Subcutaneous adipose tissue (tissue), 4 donors: ENCODE measurements around the gene DTD1. TPM values are rescaled to one million over a fixed set of nuclear protein-coding genes. Genes with fewer than 3 reads are reported as not detected.

Experiments
- total RNA-seq, 4 donors: library from RNA; depleted of rRNA; stranded (reverse); fragments of >200 nt; gene quantifications; one replicate each; pipeline ENCODE4 v1.1.0, GENCODE V29; 2016
- TF ChIP-seq, protein P1 (sequence below): fragments of 450-650 bp; IDR thresholded peaks from one replicate; pipeline ENCODE4 v1.5.1; 2016; ENCODE audit warnings: low read depth, mild to moderate bottlenecking, control low read depth, antibody characterized with exemption, moderate library complexity

Gene DTD1
- total RNA-seq, 4 donors from 2014 or later: 15.8 to 31.3 (median 28.7) TPM

DNA sequence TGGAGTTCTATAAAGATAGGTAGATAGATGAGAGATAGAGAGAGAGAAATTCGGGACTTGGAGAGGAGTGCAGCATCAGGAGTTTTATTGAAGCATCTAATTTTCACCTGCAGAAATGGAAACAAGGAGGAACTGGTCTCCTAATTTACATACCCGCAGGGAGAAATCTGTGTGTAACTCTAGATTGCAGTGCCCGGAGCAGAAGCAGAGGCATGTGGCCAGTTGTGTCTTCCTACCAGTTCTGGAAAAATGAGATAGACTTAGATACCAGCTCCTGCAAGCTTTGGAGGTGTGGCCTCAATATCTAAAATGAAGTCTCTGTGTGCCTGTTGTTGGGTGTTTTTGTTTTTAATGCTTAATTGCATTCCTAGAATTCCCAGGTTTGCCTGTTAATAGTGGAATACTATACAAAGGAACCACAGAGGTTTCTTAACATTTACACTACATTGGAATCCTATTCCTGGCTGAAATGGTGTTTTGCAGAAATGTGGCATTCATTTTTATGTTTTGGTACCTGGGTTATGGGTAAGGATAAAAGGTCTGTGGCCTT, 57.4 kb downstream of the DTD1 start:
- TF ChIP-seq, protein P1, sequence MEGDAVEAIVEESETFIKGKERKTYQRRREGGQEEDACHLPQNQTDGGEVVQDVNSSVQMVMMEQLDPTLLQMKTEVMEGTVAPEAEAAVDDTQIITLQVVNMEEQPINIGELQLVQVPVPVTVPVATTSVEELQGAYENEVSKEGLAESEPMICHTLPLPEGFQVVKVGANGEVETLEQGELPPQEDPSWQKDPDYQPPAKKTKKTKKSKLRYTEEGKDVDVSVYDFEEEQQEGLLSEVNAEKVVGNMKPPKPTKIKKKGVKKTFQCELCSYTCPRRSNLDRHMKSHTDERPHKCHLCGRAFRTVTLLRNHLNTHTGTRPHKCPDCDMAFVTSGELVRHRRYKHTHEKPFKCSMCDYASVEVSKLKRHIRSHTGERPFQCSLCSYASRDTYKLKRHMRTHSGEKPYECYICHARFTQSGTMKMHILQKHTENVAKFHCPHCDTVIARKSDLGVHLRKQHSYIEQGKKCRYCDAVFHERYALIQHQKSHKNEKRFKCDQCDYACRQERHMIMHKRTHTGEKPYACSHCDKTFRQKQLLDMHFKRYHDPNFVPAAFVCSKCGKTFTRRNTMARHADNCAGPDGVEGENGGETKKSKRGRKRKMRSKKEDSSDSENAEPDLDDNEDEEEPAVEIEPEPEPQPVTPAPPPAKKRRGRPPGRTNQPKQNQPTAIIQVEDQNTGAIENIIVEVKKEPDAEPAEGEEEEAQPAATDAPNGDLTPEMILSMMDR: no peak

DNA sequence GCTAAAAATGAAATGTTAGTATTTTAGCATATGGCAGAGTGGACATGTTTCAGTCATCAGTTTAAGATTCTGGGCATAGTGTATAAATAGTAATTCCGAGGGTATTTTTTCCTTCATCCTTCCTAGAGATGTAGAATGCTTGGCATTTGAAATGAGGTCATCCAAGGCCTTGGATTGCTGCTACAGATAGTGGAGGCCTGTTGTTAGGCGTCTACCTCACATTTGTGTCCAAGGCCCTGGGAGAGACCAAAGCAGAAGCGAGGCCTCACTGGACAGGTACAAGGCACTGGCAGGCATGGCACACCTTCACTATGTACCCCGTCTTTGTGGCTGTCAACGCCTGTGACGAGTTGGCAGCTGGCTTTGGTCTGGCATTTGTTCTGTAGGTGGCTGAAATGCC, 58.0 kb downstream of the DTD1 start:
- TF ChIP-seq, protein P1: no peak

DNA sequence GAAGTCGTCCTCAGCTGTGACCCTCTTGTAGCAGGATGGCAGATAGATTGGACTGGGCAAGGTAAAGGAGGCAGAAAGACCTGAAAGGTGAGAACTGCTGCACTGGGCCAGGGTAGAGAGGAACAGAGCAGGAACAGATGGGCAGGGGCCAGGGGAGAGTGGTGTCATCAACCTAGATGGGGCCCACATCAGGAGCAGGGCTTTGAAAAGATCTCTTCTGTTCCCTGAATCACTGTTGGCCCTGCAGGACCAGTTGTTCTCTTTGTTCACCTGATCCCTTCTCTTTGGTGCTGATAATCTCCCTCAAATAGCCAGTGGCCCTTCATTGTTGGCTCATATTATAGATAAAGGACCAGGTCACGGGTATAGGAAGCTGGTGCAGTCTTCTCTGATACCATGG, 59.9 kb downstream of the DTD1 start:
- TF ChIP-seq, protein P1: no peak

DNA sequence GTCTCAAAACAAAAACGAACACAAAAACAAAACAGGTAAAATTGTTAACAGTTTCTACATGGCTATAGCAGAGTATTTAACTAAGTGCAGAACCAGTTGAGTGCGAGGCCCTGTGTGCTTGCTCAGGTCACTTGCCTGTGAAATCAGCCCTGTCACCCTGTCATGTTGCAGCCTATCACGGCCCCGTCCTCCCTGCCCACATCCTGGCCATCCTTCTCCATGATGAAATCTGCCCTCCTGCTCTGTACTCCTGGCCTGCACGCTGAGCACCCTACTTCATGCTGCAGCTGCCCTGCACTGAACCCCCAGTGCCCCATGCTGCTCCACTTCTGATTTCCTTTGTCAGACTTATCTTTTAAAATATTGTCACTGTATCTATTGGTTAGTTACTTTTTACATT, 62.4 kb downstream of the DTD1 start:
- TF ChIP-seq, protein P1: no peak

DNA sequence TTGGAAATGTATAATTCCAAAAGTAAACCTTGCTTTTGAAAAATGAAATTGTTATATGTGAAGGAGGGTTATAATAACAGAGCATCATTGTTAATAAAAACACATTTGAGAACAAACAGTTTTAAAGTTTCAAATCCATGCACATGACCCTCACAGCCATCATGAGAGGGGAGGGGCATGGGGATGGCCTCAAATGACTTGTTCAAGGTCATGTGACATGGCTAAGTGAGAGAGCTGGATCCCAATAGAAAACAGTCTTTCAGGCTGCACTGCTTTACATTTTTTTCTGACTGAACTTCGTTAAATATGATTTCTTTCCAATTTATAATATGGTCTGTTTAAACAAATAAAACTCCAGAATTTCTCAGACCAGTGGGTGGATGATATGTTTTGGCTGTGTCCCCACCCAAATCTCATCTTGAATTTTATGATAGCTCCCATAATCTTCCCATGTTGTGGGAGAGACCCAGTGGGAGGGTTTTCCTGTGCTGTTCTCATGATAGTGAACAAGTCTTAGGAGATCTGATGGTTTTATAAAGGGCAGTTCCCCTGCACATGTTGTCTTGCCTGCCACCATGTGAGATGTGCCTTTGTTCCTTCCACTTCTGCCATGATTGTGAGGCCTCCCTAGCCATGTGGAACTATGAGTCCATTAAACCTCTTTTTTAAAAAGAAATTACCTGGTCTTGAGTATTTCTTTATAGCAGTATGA, 66.0 kb downstream of the DTD1 start:
- TF ChIP-seq, protein P1: no peak

DNA sequence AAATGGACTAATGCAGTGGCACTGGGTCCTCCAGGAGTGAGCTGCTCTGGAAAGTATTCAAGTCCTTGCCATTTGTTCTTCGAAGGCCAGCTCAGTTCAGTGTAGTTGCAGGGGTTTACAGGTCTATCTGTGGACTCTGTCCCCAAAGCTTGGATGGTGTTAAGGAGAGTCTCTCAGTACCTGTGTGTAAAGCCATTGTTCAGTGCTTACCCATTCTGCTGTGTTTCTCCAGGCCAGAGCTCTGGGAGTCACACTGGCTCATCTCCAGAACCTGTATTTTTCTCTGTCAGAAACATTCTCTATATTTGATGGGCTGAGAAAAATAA, 66.6 kb downstream of the DTD1 start:
- TF ChIP-seq, protein P1: no peak

DNA sequence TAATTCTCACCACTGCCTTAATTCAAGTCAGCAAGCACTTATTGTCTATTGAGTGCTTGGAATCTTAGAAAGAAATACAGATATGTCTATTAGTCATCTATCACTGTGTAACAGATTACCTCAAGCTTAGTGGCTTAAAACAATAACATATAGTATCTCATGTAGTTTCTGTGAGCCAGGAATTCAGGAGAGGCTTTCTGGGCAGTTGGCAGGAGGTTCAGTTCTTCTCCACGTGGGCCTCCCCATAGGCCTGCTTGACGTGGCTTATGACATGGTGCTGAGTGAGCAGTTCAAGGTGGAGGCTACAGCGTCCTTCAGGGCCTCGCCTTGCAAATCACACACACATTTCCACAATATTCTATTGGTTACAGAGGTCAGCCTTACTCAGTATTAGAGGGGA, 69.7 kb downstream of the DTD1 start:
- TF ChIP-seq, protein P1: no peak
